HG03095 (cell line): ENCODE measurements around the gene ZBTB7C.

Source experiments
- ATAC-seq: cut with Tn5 transposase; IDR thresholded peaks from one replicate; pipeline ENCODE4 v1.9.1; 2021; ENCODE audit warnings: moderate library complexity; ENCODE audit not compliant: unreplicated experiment

The ZBTB7C gene

DNA sequence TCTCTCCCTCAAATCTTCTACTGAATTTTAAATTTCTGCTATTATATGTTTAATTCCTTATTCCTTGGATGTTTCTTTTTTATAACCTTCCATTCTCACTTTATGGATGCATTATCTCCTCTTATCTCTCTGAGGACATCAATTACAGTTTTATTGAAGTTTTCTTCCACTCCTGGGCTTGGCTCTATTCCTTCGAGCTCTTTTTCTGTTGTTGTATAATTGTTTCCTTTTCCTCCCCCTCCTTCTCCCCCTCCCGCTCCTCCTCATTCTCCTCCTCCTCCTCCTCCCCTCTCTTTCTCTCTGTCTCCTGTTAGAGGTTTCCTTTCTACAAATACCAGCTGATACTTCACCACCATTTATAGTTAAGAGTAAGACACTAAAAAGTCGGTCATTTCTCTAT, 209.8 kb downstream of the ZBTB7C start:
- no peak for ATAC-seq

DNA sequence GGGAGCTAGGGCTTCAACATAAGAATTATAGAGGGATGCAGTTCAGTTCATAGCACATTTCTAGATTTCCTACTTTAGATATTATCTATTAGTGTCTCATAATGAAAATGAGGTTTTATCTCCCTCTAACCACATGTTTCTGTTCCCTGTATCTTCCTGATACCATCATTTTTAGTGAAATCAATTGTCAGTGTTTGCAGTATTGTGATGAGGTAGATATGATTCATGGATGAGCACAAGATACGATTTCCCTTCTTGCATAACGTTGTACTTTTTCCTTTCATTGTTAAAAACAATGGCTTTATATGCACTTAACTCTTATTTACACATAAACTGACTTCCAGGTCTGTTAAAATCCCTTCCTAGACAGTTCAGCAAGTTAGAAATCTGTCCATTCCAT, 211.4 kb downstream of the ZBTB7C start:
- ATAC-seq: no peak

- no peak for ATAC-seq
Observed at GRCh38 chr18:48195787-48196186, 213.4 kb downstream of the ZBTB7C start.

DNA sequence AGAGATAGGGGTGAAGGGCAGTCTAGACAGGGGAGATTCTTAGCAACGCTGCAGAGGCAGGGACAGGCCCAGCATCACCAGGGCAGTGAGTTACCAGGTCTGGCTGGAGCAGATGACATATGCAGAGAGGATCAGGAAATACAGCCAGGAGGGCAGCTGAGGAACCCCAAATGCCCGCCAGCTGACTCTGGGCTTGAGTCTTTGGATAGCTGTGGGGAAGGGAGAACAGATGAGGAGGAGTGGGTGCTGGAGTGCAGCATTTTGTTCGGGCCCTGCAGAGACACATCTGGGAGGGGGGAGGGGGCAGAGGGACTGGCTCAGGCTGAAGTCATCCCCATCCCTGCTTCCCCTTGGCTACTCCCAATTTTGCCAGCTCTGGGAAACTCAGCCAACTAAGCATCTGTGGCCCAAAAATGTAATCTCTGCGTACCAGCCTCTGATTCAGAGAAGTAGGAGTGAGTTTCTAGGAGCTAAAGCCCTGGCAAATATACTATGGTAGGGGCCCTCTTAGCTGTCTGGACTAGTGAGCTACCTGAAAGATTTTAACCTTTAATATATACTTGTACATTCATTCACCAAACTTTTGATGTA, 214.5 kb downstream of the ZBTB7C start:
- no peak for ATAC-seq

GRCh38 chr18:48193521-48194492, 215.4 kb downstream of the ZBTB7C start:
- ATAC-seq: no peak

DNA sequence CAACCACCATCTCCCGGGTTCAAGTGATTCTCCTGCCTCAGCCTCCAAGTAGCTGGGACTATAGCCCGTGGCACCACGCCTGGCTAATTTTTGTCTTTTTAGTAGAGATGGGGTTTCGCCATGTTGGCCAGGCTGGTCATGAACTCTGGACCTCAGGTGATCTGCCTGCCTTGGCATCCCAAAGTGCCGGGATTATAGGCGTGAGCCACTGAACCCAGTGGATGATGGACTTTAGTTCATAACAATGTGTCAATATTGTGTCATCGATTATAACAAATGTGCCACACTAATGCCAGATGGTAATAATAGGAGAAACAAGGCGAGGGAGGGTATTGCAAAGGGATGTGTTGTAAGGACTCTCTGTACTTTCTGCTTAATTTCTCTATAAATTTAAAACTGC, 216.6 kb downstream of the ZBTB7C start:
- ATAC-seq: no peak

DNA sequence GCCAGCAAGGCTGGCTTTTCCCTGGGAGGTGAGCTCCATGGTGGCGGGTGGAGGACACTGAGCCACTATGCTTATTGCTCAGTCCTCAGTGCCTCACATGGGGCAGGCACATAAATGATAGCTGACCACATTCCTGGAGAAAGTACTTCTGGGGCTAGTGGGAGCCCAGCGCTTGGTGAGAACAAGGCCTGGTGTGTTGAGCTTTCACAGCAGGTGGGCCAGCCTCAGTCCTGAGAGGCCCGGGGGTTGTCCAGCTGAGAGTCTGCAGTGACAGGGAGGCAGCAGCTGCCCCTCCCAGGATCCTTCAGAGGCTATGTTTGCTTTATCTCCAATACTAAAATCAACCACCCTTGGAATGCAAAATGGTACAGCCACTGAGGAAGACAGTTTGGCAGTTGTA, 217.7 kb downstream of the ZBTB7C start:
- no peak for ATAC-seq

DNA sequence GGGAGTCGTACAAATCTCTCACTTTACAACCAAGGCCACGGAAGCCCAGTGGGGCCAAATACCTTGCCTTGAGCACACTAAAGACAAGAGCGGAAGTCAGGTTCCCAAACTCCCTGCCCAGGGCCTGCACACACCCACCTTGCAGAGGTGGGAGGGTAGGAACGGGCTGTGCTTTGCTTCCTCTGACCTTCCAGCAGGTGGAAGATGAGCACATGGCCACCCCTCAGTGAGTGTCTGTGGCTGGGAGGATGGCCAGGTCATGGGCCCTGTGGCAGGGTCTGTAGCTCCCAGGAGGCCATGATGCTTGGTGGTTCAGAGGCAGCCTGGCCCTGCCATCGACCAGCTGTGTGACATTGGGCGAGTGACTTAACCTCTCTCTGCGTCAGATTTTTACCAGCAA, 218.2 kb downstream of the ZBTB7C start:
- no peak for ATAC-seq

- no peak for ATAC-seq
Observed at GRCh38 chr18:48188609-48189008, 220.6 kb downstream of the ZBTB7C start.

- no peak for ATAC-seq
Observed at GRCh38 chr18:48186861-48187260, 222.3 kb downstream of the ZBTB7C start.

GRCh38 chr18:48186131-48186766, 222.9 kb downstream of the ZBTB7C start:
- ATAC-seq: no peak

DNA sequence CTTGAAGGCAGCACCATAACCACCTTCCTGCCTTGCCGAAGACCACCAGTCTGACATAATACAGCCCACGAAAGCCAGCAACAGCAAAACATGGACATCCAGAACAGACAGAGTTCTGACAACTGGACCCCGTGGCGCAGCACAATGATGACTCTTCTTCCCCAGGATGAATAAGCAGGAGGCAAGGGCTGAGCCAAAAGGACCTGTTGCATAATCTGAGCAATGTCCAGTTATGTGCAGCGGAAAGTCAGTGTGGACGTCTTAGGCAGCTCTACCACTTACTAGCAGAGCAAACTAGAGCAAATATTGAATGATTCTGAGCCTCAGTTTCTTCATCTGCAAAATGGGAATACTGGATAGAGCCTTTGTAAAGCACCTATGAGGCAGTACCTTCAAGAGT, 225.1 kb downstream of the ZBTB7C start:
- ATAC-seq: no peak

DNA sequence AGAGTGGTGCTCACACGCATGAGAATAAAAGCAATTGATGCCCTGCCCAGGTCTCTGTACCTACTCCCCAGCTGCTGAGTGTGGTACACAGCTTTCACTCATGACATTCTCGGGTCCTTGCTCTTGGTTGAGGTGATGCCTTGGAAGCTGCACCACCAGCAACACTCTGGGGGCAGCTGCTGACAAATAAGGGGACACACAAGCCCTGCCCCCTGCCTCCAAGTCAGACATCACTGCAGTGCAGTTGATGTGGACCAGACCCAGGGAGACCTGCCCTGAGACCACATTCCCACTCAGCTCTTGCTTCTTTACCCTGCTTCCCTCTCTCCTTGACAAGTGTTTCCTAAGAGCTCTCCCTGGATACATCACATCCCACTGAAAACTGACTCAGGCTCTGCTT, 225.6 kb downstream of the ZBTB7C start:
- no peak for ATAC-seq

DNA sequence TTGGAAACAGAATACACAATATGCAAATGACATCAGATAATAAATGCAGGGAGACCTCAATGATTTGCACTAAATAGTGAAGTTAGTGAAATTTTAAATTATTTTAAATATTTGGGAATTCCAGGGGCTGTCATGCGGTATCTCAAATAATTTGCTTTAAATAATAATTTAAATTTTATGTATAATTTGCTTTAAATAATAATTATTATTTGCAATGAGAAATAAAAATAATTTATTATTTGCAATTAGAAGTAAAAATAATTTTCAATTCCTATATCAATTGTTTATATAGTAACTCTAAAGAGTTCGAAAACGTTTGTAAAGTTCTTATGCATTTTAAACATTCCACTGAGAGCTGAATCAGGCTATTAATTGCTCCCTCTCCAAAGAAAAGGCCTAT, 226.4 kb downstream of the ZBTB7C start:
- no peak for ATAC-seq

GRCh38 chr18:48181857-48182256, 227.3 kb downstream of the ZBTB7C start:
- no peak for ATAC-seq

DNA sequence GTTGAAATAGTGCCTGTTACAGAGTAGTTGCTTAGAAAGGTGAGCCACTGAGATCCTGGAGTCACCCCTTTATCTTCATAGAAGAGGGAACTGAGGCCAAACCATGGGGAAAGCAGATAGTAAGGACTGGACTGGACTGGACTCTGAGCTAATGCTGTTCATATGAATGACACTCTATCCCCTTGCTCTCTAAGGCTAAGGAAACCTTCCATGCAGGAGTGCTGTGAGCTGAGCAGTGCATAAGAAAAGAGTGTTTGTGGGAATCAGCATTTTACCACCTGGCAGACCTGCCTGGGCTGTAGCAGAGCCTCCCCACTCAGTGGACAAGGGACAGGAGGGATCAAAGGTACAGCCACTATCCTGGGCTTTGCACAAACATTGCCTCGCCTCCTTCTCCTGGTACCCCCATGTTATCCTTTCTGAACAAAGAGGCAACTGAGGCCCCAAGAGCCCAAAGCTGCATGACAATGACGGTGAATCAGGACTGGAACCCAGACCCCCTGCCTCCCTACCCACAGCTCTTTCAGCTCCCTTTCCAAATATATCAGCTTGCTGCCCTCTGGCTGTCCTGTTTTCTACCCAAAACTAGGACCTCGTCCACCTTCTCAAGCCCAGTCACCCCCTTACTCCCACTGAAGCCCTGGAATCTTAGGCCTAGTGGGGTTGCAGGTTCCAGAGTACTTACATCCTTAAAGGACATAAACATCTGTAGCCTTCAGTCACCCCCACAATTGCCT, 227.9 kb downstream of the ZBTB7C start:
- no peak for ATAC-seq

DNA sequence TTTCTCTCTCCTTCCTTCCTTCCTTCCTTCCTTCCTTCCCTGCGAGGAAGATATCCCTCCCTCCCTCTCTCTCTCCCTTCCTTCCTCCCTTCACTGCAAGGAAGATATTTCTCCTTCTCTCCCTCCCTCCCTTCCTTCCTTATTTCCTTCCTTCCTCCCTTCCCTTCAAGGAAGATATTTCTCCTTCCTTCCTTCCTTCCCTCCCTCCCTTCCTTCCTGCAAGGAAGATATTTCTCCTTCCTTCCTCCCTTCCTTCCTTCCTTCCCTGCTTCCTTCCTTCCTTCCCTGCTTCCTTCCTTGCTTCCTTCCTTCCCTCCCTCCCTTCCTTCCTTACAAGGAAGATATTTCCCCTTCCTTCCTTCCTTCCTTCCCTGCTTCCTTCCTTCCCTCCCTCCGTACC, 229.5 kb downstream of the ZBTB7C start:
- no peak for ATAC-seq

GRCh38 chr18:48179001-48179400, 230.2 kb downstream of the ZBTB7C start:
- no peak for ATAC-seq

DNA sequence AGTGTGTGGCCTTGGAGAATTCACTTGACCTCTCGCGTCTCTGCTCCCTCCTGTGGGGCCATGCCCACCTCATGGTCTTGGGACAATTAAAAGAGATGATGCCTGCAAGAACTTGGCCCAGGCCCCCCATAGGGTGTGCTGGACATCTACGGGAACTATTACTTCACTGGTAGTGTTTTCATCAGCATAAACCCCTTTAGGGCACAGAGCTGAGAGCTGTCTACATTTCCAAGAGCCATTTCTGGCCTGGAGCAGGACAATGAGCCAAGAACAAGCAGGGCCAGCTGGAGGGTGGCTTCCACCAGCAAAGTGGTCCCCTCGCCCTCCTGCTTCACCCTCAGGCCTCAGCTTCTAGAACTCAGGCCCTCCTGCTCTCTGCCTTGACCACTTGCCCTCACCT, 232.3 kb downstream of the ZBTB7C start:
- ATAC-seq: no peak

DNA sequence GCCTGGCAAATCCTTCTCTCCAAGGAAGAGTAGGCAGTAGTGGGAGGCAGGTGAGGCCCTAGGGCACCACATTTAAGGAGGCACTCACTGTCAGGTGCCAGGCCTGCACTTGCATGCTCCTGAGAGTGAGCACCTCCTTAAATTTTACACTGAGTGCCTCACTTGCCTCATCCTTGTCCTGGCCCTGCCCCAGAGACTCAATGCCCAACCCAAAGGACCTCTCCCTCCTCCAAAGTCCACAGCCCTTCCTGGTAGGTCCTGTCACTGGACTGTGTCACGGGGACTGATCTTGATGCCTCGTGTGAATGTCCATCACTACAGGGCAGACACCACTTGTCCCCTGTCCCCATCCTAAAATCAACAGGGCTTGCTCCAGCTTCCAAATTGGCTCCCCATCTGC, 235.6 kb downstream of the ZBTB7C start:
- ATAC-seq: no peak
